Panc1 (cell line): ENCODE results near the gene RAB39A.

Experiments used
- CTCF ChIP-seq: fragments of 450-650 bp; IDR thresholded peaks from 2 replicates; pipeline ENCODE4 v1.5.1; 2017; ENCODE audit warnings: mild to moderate bottlenecking
- POLR2AphosphoS5 ChIP-seq: IDR thresholded peaks from 2 replicates; pipeline ENCODE4 v1.6.1; 2012; ENCODE audit warnings: mild to moderate bottlenecking, low read depth, low read length, moderate library complexity
- REST ChIP-seq, 2 experiments: IDR thresholded peaks; 2 replicates each; pipeline ENCODE4 v1.6.1; 2011 to 2012; ENCODE audit warnings: low read depth in 2 of 2, control low read depth in 1 of 2, low read length in 1 of 2, mild to moderate bottlenecking in 1 of 2, moderate library complexity in 1 of 2; ENCODE audit not compliant: insufficient read depth in 1 of 2
- SIN3A ChIP-seq: IDR thresholded peaks from 2 replicates; pipeline ENCODE4 v1.6.1; 2012; ENCODE audit warnings: low read depth, mild to moderate bottlenecking, low read length, moderate library complexity, borderline replicate concordance; ENCODE audit not compliant: insufficient read depth
- TCF7L2 ChIP-seq: IDR thresholded peaks from 2 replicates; pipeline ENCODE4 v1.6.1; 2011; ENCODE audit warnings: mild to moderate bottlenecking, low read depth, low read length, inconsistent platforms

DNA sequence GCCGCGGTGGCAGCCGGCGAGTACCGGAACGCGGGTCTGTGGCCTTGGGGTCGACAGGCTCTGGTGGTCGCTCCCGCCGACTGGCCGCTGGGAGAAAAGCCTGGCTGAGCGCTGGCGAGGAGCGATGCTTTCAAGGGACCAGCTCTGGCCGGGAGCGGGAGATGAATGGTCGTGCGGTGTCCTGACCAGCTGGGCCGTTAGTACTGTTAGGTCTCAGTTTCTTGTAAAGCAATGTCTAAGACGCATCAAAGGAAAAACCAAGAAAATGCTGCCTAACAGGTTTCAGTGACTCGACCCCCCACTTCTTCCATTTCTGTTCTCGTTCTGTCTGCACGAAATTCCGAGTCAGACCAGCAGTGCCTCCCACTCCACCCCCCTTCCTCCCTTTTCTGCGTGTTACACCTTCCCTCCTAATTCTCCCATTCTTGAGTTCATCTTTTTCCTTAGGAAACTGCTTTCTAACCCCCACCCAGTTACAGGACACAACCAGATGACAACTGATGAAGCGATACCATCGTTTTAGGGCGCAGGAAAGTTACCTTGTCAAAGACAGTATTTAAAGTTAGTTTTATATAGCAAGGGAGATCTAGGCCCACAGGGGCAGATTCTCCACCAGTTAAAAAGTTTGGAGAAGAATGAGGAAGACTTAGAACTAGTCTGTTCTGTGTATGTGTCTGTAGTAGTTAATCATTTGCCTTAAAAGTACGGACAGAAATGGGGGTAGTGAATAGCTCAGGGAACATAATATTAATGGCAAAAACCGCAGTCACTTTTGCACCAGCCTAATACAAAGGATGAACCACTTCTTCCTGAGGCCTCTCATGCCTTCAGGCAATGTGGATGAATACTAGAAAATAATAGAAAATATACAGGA, 81.5 kb downstream of the RAB39A start:
- TF ChIP-seq CTCF (no peak), TCF7L2 (no peak), POLR2AphosphoS5 (no peak), REST (IDR thresholded peaks at IDR 0.05; ENCODE audit: insufficient read depth in 1 of 2, low read depth in 2 of 2, low read length in 1 of 2) (no peak), SIN3A (no peak)
